GM21717 (cell line): Measurements from ENCODE around the gene TAF15.

Experiments used
- ATAC-seq: cut with Tn5 transposase; IDR thresholded peaks from one replicate; pipeline ENCODE4 v1.9.1; 2021; ENCODE audit warnings: mild to moderate bottlenecking, moderate library complexity; ENCODE audit not compliant: unreplicated experiment

The TAF15 gene

DNA sequence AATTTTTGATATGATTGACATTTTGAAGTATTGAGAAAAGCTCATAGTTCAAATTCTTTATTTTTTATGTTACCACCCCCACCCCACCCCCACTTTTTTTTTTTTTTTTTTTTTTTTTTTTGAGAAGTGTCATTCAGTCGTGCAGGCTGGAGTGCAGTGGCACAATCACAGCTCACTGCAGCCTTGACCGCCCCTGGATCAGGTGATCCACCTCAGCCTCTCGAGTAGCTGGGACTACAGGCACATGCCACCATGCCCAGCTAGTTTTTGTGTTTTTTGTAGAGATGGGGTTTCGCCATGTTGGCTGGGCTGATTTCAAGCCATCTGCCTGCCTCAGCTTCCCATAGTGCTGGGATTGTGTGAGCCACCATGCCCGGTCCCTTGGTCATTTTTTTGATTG lies 7.4 kb downstream of the TAF15 start:
- no peak for ATAC-seq

DNA sequence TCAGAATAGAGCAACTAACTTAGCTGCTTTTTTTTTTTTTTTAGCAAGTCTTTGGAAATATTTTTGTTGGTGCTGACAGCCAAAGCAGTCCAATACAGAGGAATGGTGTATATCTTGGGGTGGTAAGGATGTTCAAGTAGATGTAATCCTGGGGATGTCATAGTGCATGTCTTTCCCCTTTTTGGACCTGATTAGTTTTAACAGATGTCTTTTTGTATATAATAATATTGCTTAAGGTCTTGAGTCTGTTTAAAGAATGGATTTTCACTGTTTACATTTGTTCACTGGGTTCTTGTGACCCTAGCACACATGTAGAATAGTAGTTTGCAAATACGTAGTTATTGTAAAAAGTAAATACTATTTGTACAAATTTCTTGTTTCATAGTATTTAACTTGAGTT lies 7.9 kb downstream of the TAF15 start:
- ATAC-seq = no peak

DNA sequence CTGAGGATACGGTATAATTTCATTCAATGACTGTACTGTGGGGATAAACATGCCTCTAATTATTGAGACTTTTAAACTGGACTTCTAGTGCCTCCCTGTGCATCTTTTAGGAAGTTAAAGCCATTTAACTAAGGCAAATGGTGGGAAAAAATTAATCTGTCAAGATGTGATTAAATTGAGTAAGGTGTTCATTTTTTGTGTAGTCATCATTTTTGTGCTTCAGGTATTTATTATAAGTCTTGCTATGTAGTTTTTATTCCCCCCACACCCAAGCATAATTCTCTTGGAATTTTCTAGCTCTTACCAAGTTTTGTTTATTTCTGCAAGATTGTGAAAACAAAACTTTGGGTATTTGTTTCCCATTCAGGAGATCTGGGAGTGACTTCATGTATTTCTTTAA lies 10.2 kb downstream of the TAF15 start:
- no peak for ATAC-seq

- no peak for ATAC-seq
Observed at GRCh38 chr17:35821308-35821707, 12.0 kb downstream of the TAF15 start.

- no peak for ATAC-seq
Observed at GRCh38 chr17:35825206-35825605, 15.9 kb downstream of the TAF15 start.

DNA sequence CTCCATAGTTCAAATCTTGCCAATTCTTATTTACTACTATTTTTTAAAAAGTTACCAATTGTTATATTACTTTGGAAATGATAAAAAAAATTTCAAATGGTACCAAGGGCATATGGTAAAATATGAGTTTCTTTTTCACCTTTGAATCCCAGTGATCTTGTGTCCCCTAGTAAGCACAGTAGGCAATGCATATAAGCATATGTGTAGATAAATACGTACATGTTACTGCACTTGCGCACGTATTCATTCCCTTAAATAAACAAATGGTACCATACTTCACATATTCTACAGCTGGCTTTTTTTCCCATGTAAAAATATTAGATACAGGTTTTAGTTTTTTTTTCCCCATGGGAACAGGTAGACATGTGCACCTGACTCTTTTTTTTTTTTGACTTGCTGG lies 31.8 kb downstream of the TAF15 start:
- no peak for ATAC-seq

DNA sequence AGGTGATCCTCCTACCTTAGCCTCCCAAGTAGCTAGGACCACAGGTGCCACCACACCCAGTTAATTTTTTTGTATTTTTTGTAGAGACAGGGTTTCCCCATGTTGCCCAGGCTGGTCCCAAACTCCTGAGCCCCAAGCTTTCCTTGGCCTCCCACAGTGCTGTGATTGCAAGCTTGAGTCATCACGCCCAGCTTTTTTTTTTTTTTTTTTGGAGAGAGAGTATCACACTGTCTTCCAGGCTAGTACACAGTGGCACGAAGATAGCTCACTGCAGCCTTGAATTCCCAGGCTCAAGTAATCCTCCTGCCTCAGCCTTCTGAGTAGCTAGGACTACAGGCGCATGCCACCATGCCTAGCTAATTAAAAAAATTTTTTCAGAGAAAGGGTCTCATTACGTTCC lies 32.2 kb downstream of the TAF15 start:
- ATAC-seq = no peak

DNA sequence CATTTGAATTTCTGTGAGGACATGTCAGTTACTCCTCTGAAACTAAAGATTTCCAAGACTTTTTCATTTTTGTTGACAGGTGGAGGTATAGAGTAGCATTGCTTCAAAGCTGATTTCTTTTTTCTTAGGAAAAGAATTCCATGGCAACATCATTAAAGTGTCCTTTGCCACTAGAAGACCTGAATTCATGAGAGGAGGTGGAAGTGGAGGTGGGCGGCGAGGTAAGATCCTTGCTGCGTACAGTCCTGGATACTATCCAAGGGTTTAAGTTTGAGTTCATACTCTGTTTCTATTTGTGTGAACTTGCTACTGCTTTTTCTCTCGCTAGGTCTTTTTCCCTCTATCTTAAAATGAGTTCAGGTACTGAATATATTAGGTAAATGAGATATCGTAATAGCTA lies 33.0 kb downstream of the TAF15 start:
- ATAC-seq = no peak

GRCh38 chr17:35843698-35844097 lies 34.4 kb downstream of the TAF15 start:
- no peak for ATAC-seq

DNA sequence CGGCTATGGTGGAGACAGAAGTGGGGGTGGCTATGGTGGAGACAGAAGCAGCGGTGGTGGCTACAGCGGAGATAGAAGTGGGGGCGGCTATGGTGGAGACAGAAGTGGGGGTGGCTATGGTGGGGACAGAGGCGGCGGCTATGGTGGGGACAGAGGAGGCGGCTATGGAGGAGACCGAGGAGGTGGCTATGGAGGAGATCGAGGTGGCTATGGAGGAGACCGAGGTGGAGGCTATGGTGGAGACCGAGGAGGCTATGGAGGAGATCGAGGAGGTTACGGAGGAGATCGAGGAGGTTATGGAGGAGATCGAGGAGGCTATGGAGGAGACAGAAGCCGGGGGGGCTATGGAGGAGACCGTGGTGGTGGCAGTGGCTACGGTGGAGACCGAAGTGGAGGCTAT lies 35.3 kb downstream of the TAF15 start:
- ATAC-seq = no peak

GRCh38 chr17:35846055-35846809 lies 36.9 kb downstream of the TAF15 start:
- no peak for ATAC-seq

- no peak for ATAC-seq
Observed at GRCh38 chr17:35847006-35847405, 37.7 kb downstream of the TAF15 start.

- ATAC-seq = no peak
Observed at GRCh38 chr17:35847633-35848373, 38.5 kb downstream of the TAF15 start.

GRCh38 chr17:35849469-35850348 lies 40.4 kb downstream of the TAF15 start:
- no peak for ATAC-seq

DNA sequence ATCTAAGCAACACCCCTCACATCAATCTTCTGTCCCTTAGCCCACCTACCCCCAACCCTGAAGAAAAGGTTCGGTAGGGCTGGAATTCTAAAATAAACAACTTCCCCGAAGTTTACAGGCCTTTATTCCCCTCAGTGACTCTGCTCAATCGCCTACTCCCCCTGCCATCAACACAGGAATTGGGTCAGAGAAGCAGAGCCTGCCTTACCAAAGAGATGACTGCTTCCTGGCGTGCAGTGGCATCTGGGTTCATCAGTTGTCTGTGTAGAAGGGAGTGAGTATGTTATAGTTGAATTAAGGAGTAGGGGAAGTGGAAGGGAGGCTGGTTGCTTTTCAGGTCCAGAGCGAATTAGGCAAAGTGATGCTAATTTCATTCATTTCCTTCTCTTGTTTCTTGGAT lies 46.7 kb downstream of the TAF15 start:
- no peak for ATAC-seq

- ATAC-seq = no peak
Observed at GRCh38 chr17:35856603-35857002, 47.3 kb downstream of the TAF15 start.

GRCh38 chr17:35864853-35865252 lies 55.6 kb downstream of the TAF15 start:
- ATAC-seq = no peak

DNA sequence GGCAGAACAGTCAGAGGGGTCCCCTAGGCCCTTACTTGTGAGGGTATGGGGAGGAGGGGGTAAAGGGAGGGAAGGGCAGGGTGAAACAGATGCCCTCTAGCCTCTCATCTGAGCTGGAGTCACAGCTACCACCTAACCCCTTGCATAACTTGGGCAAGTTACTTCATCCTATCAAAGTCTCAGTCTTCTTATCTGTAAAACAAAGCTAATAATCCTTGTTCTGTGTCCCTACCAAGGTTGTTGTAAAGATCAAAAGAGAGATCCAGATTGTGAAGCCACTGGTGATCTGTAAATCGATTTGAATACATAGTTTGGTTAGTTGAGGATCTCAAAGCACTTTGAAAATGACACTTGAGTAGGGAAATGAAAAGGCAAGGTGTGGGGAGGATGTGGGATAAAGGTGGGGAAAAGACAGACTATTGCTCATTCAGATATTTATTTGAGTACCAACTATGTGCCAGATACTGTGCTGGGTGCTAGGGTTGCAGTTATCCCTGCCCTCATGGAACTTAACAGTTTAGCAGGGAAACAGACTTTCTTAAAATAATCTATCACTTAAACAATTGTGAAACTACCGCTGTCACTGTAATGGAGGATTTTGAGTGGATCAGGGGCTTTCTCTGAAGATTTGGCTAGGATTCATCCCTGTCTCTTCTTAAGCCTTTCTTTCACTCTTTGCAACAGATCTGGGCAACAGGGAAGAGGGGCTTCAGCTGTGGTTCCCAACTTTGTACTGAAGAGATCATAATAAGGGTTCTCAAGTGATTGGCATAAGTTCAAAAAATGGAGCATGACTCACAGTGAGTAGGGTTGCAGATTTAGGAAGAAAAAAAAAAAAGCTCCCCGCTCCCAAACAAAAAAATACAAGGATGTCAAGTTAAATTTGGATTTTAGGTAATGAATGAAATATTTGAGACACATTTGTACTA lies 56.4 kb downstream of the TAF15 start:
- ATAC-seq = no peak

GRCh38 chr17:35866341-35866950 lies 57.2 kb downstream of the TAF15 start:
- no peak for ATAC-seq

DNA sequence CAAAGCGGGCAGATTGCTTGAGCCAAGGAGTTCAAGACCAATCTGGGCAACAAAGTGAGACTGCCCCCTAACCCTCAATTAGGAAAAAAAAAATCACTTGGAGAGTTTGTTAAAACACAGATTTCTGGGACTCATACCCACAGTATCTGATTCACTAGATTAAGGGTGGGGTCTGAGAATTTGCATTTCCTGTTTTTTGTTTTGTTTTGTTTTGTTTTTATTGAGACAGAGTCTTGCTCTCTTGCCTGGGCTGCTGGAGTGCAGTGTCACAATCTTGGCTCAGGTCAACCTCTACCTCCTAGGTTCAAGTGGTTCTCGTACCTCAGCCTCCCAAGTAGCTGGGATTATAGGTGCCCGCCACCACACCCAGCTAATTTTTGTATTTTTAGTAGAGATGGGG lies 58.3 kb downstream of the TAF15 start:
- no peak for ATAC-seq
